Keratinocyte (primary cell): ENCODE results near the gene GAA. TPM values are rescaled to one million over a fixed set of nuclear protein-coding genes. Genes with fewer than 3 reads are reported as not detected.

Source experiments
- DNase-seq: peaks from one replicate; pipeline ENCODE4 v3.0.0-alpha.2; 2011; ENCODE audit warnings: low read depth, missing footprints, low spot score
- FAIRE-seq: peaks from 2 replicates; lab custom pipeline; 2011; peaks lifted over from hg19 to GRCh38; lab: Jason Lieb, UNC
- H2AFZ ChIP-seq: 2 replicates; pipeline ENCODE4 v1.6.0; 2012; ENCODE audit warnings: low read length, control low read depth, inconsistent platforms; ENCODE audit not compliant: control insufficient read depth
- H3K27ac ChIP-seq: 2 replicates; pipeline ENCODE4 v1.5.1; 2011; ENCODE audit warnings: low read length; ENCODE audit not compliant: control insufficient read depth, insufficient read depth
- H3K27me3 ChIP-seq: 3 replicates; pipeline ENCODE4 v1.6.0; 2011; ENCODE audit warnings: low read length; ENCODE audit not compliant: control insufficient read depth, insufficient read depth; ENCODE audit errors: extremely low read depth
- H3K36me3 ChIP-seq, 2 experiments: 2 replicates in 1 of 2; 3 replicates in 1 of 2; pipeline ENCODE4 v1.5.1; 2011; ENCODE audit warnings: low read length in 2 of 2, mild to moderate bottlenecking in 1 of 2; ENCODE audit not compliant: control insufficient read depth in 2 of 2, insufficient read depth in 2 of 2; ENCODE audit errors: extremely low read depth in 1 of 2
- H3K4me1 ChIP-seq: 3 replicates; pipeline ENCODE4 v1.5.1; 2011; ENCODE audit warnings: low read length; ENCODE audit not compliant: control insufficient read depth, insufficient read depth; ENCODE audit errors: extremely low read depth
- H3K4me2 ChIP-seq: 3 replicates; pipeline ENCODE4 v1.6.0; 2011; ENCODE audit warnings: low read depth, low read length; ENCODE audit not compliant: control insufficient read depth, insufficient read depth; ENCODE audit errors: extremely low read depth
- H3K4me3 ChIP-seq, 3 experiments: fragments of 200-600 bp in 1 of 3; sonication (generic) in 1 of 3; 2 replicates in 2 of 3; 3 replicates in 1 of 3; pipeline ENCODE4 v1.5.1; 2011 to 2016; ENCODE audit warnings: low read length in 3 of 3, mild to moderate bottlenecking in 3 of 3, control low read depth in 2 of 3, inconsistent platforms in 1 of 3, low read depth in 1 of 3, mixed read lengths in 1 of 3, mixed run types in 1 of 3, moderate library complexity in 1 of 3; ENCODE audit not compliant: control insufficient read depth in 2 of 3, insufficient read depth in 2 of 3; ENCODE audit errors: extremely low read depth in 1 of 3
- H3K79me2 ChIP-seq: 2 replicates; pipeline ENCODE4 v1.6.0; 2012; ENCODE audit warnings: low read length; ENCODE audit not compliant: control insufficient read depth, insufficient read depth
- H3K9ac ChIP-seq: 3 replicates; pipeline ENCODE4 v1.6.0; 2011; ENCODE audit warnings: low read length; ENCODE audit not compliant: control insufficient read depth, insufficient read depth; ENCODE audit errors: extremely low read depth
- H3K9me1 ChIP-seq: 3 replicates; pipeline ENCODE4 v1.6.0; 2011; ENCODE audit warnings: low read length; ENCODE audit not compliant: control insufficient read depth, insufficient read depth; ENCODE audit errors: extremely low read depth
- H3K9me3 ChIP-seq: 2 replicates; pipeline ENCODE4 v1.5.1; 2012; ENCODE audit warnings: low read depth, low read length; ENCODE audit not compliant: control insufficient read depth
- H4K20me1 ChIP-seq: 3 replicates; pipeline ENCODE4 v1.6.0; 2011; ENCODE audit warnings: low read length; ENCODE audit not compliant: control insufficient read depth, insufficient read depth; ENCODE audit errors: extremely low read depth
- EZH2 ChIP-seq: IDR thresholded peaks from one replicate; pipeline ENCODE4 v1.6.1; 2012; ENCODE audit warnings: inconsistent platforms, mild to moderate bottlenecking, low read length, moderate library complexity
- dilution Hi-C: fragments of 300-500 bp; cut with MboI; formaldehyde crosslinking; loops from one replicate; pipeline ENCODE4 v1.7.0; 2020; ENCODE audit warnings: low sequenced_read_pairs; ENCODE audit not compliant: extremely low pct_ligation_motif_present
- polyA plus RNA-seq, 5 experiments: library from polyadenylated mRNA; depleted of rRNA in 3 of 5; stranded (reverse) in 3 of 5; stranded (forward) in 1 of 5; unstranded in 1 of 5; fragments of >200 nt; gene quantifications; 1 replicate in 1 of 5; 2 replicates in 3 of 5; 3 replicates in 1 of 5; pipeline versions ENCODE4 v1.2.1 to v1.2.3, GENCODE V29; 2011 to 2012; ENCODE audit warnings: missing spikeins in 2 of 5, low read depth in 1 of 5, low replicate concordance in 1 of 5
- TF ChIP-seq, protein P1 (sequence below), 3 experiments: IDR thresholded peaks in 1 of 3; conservative IDR thresholded peaks in 1 of 3; optimal IDR thresholded peaks in 1 of 3; 2 replicates in 2 of 3; 3 replicates in 1 of 3; pipeline versions ENCODE3 to v1.5.1; 2011; ENCODE audit warnings: low read length in 3 of 3, mild to moderate bottlenecking in 3 of 3, moderate library complexity in 2 of 3, control low read depth in 1 of 3, inconsistent platforms in 1 of 3; ENCODE audit not compliant: insufficient read depth in 2 of 3; ENCODE audit errors: extremely low read depth in 1 of 3

GAA gene
- polyA plus RNA-seq, 1 donor (not counting 4 experiments of a cell fraction or from before 2014, with no cell fraction given), result 3.2 TPM

- Histone ChIP-seq H3K27me3 (no peaks in the 10 kb centered on the region), H3K4me2 (no peak overlapping the region), H3K4me3 (no peak overlapping the region), H3K79me2 (no peaks in the 10 kb centered on the region), H2AFZ (no peak overlapping the region), H3K9me3 (no peaks in the 10 kb centered on the region), H3K27ac (no peak overlapping the region), H3K4me1 (peaks cover 8% of the 10 kb centered on the region), H4K20me1 (no peaks in the 10 kb centered on the region), H3K36me3 (no peaks in the 10 kb centered on the region), H3K9me1 (no peaks in the 10 kb centered on the region), H3K9ac (no peak overlapping the region)
- no peak for DNase-seq
- TF ChIP-seq, protein P1, sequence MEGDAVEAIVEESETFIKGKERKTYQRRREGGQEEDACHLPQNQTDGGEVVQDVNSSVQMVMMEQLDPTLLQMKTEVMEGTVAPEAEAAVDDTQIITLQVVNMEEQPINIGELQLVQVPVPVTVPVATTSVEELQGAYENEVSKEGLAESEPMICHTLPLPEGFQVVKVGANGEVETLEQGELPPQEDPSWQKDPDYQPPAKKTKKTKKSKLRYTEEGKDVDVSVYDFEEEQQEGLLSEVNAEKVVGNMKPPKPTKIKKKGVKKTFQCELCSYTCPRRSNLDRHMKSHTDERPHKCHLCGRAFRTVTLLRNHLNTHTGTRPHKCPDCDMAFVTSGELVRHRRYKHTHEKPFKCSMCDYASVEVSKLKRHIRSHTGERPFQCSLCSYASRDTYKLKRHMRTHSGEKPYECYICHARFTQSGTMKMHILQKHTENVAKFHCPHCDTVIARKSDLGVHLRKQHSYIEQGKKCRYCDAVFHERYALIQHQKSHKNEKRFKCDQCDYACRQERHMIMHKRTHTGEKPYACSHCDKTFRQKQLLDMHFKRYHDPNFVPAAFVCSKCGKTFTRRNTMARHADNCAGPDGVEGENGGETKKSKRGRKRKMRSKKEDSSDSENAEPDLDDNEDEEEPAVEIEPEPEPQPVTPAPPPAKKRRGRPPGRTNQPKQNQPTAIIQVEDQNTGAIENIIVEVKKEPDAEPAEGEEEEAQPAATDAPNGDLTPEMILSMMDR (optimal IDR thresholded peaks at IDR 0.05 in 1 of 3, IDR thresholded peaks at IDR 0.05 in 1 of 3, conservative IDR thresholded peaks at IDR 0.05 in 1 of 3; ENCODE audit: extremely low read depth in 1 of 3, insufficient read depth in 2 of 3, low read length in 3 of 3), result no peak
- no peak for TF ChIP-seq EZH2
- dilution Hi-C loops, result no loop called here
- FAIRE-seq, result no peak
Measured at GRCh38 chr17:80119839-80120238, 18.5 kb downstream of the GAA start.

- Histone ChIP-seq H3K27me3 (no peaks in the 10 kb centered on the region), H4K20me1 (no peaks in the 10 kb centered on the region), H3K4me2 (no peak overlapping the region), H3K9me3 (no peaks in the 10 kb centered on the region), H3K79me2 (no peaks in the 10 kb centered on the region), H3K36me3 (no peaks in the 10 kb centered on the region), H3K9ac (no peak overlapping the region), H2AFZ (no peak overlapping the region), H3K27ac (no peak overlapping the region), H3K4me1 (peaks cover 8% of the 10 kb centered on the region), H3K9me1 (no peaks in the 10 kb centered on the region), H3K4me3 (no peak overlapping the region)
- no peak for FAIRE-seq
- no peak for TF ChIP-seq EZH2
- TF ChIP-seq, protein P1 (optimal IDR thresholded peaks at IDR 0.05 in 1 of 3, IDR thresholded peaks at IDR 0.05 in 1 of 3, conservative IDR thresholded peaks at IDR 0.05 in 1 of 3; ENCODE audit: extremely low read depth in 1 of 3, insufficient read depth in 2 of 3, low read length in 3 of 3), result no peak
- DNase-seq, result no peak
- dilution Hi-C loops, result no loop called here
Measured at GRCh38 chr17:80122026-80122575, 20.7 kb downstream of the GAA start.
